NCI-H128 (cell line): Measurements from ENCODE around the gene MRPS11.
"Not testable (repeated sequence)": the region's sequence is repeated elsewhere in the genome, so short reads cannot be mapped to it uniquely, and the experiment has no call there.

ENCODE experiments used
- DNase-seq: peaks from one replicate; lab custom pipeline; 2025; ENCODE audit not compliant: unreplicated experiment; lab: John Stamatoyannopoulos, UW

MRPS11 gene

DNA sequence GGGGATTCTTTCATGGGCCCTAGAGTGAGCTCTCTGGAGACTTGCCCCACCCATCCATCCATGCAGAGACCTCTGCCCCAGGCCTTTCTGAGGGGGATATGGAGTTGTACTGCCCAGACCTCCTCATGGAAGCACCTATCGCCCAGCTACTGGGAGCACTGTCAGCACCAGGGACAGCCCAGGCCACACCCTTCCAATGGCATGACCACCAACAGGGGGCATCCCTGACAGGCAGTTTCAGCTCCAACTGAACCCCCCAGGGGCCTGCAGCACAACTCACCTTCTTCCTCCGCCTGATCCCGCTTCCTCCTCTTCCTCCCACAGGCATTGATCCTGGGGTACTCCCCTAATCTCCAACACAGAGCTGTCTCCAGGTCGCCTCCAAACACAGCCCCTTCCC is 21.8 kb downstream of the MRPS11 start:
- DNase-seq = no peak

DNA sequence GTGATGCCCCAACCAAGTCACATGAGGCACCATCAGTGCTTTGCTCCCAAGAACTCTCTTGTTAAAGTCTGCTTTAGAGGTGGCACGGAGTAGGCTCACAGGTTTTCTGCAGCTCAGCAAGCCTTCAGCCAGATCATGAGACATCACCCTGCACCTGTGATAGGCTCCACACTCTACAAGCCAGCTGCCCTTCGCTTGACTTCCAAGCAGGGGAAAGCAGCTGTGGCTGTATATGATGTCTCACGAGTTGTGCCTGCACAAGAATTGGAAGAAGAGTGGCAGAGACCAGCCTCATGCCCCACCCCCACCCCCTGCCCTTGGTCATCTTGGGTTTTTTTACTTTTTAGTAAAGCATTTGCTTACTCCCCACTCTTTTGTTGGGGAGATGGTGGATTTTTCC is 22.5 kb downstream of the MRPS11 start:
- DNase-seq = no peak

DNA sequence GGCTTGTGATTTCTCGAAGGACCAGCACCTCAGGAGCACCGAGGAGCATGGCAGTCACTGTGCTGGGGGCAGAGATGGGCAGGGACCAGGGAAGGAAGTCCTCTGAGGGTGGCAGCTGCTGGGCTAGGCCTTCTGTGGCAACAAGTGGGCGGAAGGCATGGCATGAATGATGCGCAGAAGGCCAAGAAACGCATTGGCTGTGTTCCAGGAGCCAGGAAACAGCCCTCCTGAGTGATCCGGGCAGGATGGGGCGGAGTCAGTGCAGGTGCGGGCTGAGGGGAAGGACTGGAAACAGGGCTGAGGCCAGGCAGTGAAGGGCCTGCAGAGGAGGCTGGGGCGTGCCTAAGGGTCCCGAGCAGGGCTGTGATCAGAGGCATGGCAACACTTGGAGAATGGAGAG is 23.6 kb downstream of the MRPS11 start:
- DNase-seq = no peak

DNA sequence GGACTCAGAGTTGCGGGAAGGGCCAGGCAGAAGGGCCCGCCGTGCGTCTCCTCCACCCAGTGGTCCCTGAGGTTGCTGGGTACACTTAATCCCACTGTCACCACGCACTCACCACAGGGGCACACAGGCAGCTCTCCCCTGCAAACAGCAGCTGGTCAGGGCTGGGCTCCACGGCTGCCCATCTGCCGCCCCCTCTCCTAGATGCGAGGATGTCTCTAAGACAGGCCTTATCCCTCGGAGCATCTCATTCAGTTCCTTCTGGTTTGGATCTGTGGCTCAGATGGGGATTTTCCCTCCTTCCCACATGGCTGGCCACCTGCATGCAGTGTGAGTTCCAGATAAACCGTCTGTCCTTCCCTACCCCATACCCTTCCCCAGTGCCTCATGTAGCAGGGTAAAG is 26.3 kb downstream of the MRPS11 start:
- no peak for DNase-seq

DNA sequence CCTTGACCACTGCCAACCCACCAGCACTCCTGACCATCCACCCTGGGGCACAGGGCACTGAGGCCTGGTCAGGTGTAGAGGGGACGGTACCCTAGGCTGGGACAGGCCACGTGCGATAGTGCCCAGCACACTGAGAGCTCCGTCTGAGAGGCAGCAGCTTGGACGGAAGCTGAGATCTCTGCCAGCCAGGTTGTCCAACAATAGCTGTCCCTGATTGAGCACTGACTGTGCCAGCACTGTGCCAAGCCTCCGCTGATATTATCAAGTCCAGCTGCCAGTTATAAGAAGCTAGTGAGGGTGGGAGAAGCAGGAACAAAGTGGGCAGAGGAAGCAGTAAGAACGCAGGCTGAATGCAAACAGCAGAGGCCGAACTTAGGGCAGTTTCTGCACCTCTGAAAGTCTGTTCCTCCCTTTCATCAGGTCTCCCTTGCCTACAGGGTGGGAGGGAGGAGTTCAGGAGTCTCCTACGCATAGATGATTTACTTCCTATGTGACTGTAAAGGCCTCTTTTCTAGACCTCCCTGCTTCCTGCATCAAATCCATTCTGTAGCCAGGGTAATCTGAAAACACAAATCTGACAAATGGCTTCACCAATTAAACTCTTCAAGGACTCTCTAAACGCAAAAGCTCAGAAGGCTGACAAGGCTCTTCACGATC is 29.7 kb downstream of the MRPS11 start:
- DNase-seq = no peak

DNA sequence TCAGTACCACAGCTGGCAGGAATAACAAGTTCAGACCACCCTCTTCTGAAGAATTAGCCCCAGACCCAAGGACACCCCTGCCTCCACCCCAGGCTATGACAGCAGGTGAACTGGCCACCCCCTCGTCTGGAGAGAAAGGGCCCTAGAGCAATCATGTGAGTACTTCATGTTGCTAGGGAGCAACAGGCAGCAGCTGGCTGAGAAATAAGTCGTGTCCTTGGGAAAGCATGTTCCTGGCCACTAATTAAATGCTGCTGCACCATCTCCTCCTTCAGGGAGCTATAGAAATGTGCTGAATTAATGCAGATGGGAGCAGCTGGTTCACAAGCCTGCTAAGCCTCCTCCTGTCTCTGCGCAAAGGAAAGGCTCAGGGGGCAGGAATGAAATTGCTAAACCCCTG is 31.5 kb downstream of the MRPS11 start:
- no peak for DNase-seq

DNA sequence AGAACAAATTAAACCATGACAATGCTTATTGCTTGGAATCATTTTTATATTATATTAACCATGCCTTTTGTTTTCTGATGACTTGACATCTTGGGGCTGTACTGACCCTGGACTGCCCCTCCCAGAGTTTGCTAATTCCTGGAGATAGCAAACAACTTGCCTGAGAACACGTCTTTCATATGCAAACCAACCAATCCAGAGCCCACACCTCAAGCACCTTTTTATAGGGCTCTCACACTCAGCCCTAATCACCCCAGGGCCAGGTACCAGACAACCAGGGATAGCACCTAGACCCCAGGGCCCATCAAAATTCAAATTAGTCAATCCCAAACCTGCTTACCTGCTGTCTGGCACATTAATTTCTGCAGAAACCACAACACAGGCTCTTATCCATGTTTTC is 36.9 kb downstream of the MRPS11 start:
- DNase-seq = no peak

DNA sequence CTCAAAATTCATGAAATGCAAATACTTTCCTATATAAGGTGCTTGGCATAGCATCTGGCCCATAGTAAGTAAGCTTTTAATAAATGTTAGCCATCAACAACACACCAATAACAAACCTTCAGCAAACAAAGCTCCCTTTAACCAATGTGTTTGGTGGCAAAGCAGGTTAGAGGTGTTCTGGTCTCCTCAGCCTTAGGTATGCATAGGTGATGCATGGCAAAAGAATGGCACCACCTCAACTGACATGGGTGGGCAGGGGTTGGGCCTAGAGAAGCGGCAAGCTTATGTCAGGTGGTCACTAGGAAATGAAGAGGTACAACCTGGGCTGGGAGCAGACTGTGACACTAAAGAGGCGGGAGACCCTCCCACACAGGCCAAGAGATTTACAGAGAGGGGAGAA is 38.2 kb downstream of the MRPS11 start:
- DNase-seq = no peak

DNA sequence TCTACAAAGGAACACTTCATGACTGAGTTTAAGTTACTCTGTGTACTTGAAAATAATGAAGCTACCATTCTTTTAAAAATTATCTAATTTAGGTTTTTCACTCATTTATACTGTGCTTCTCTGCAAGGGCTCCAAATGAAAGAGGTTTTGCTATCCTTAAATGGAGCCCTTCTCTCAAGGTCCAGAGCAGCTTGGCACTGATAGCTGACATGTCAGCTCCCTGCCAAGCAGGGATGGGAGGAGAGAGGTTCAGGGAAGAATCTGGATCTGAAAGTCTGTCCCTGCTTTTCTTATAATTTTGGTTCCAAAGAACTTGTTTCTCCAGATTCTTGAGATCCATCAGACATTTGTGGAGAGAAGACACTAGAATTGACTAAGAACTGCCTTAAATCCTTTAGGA is 39.1 kb downstream of the MRPS11 start:
- DNase-seq = no peak

DNA sequence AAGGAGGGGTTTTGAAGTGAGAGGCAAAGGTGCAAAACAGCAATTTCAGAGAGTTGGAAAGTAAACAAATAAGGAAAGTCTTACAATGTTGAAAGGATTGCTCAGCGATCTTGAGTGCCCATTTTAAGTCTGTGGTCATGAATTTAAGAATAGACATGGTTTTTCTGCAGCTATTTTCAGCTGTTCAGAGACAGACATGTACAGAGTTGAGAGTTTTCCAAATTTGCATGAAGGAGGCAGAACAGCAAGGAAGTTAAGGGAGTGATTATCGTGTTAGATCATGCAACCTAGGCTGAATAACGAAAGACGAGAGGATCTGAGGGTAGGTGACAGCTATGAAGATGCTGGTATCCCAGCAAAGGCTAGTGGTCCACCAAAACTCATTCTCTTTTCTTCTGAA is 41.8 kb downstream of the MRPS11 start:
- no peak for DNase-seq

DNA sequence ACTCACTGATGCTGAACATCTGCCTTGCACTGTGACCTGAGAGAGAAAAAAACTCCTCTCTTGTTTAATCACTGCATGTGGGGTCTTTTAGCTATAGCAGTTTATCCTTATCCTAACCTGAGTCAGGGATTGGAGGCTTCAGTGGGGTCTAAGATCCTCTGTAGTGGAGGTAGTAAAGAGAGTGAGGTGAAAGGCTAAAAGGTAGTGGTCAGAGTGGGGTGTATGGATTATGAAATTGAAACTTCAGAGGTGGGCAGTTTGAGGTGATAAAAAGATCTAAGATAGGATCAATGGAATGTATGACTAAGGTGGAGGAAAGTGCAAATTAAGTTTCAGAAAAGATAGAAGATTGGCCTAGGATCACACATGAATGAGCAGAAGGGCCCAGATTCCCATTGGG is 42.5 kb downstream of the MRPS11 start:
- no peak for DNase-seq

DNA sequence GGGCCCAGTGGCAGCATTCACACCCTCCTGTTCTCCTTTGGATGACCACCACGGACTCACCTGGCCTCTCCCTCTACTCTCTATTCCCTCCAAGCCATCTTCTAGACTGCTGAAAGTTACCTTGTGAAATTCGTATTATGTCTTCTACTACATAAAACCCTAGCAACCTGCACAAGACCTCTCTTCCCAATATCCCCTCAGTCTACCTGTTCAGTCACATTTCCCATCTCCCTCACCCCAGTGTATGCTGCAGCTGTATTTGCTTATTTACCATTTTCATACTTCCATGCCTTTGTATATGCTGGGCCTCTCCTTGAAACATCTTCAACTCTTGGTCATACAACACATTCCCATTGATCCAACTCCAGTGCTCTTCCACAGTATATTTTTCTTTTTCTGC is 43.7 kb downstream of the MRPS11 start:
- DNase-seq = no peak

DNA sequence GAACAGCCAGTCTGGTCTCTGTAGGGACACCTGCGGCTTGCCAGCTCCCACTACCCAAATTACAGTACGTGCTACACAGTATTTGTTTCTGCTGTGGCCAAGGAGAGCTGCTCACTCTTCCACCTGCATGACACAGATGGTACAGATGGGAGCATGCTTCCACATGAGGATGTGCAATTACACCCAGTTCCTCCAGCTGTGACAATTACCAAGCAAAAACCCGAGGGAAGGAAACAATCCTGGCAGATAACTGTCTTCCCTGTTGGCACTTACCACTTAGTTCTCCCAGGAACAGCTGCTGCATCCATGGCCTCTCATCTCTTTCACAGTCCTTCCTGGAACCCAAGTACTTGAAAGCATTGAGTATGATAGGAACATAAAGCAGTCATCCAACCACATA is 44.6 kb downstream of the MRPS11 start:
- no peak for DNase-seq

DNA sequence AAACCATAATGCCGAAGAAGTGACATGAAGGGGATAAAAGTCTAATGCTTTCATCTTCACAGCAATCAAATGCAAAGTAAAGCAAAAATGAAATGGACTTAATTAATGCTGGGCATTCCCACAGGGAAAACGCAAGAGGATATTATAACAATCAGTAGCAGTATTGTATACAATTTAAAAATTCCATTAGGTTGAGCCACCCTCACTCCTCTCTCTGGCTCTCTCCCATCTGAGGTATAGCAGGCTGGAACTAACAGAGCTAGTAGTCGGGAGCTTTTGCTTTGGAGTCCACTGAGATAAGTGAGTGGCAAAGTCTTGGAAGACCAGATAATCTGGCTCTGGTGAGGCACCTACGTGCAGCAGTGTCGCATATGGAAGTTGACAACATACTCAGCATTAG is 45.1 kb downstream of the MRPS11 start:
- DNase-seq = no peak

DNA sequence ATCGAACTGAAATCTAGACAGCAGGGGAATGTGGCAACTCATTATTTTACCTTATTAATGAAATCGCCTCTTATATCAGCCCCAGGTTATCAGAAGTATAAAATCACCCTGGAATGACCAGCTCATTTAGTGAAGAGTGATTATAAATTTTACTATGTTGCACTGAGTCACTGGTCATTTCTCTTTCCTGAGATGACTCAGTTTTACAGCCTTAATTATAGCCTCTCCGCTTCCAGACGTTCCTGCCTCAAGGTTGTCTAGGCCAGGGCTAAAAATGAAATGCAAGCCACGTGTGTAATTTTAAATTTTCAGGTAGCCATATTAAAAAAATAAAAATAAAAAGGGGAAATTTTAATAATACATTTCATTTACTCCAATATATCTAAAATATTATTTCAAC is 45.7 kb downstream of the MRPS11 start:
- DNase-seq = no peak

DNA sequence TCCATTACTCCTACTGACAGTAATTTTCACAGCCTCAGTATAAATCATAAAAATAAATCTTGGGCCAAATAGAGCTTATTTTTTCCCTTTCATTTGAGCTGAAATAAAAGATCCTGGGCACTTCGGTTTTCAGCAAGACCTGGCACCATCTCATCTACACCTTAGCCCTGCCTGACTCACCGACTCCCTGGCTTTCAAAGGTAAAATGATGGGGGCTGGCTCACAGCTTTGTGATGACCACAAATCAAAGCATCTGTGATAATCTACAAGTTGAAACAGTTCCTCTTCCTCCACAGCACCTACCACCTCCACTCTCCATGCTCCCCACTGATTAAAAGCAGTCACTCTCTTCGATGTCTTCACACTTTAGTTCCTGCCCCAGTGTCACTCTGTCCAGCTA is 51.4 kb downstream of the MRPS11 start:
- DNase-seq = no peak

DNA sequence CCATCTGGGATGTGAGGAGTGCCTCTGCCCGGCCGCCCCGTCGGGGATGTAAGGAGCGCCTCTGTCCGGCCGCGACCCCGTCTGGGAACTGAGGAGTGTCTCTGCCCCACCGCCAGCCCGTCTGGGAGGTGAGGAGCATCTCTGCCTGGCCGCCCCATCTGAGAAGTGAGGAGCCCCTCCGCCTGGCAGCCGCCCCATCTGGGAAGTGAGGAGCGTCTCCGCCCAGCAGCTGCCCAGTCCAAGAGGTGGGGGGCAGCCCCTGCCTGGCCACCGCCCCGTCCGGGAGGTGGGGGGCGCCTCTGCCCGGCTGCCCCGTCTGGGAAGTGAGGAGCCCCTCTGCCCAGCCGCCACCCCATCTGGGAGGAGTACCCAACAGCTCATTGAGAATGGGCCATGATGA is 56.6 kb downstream of the MRPS11 start:
- not testable (repeated sequence) for DNase-seq

DNA sequence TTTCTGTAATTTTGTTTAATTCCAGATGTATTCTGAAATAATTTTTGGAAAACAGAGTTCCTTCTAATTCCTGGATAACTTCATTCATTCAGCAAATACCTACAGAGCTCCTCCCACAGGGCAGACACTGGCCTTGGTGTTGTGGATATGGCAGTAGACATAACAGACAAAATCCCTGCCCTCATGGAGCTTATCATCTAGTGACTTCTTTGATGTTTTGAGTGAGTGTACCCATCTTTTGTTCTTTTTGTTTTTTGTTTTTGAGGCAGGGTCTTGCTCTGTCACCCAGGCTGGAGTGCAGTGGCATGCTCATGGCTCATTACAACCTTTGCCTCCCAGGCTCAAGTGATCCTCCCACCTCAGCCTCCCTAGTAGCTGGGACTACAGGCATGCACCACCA is 57.9 kb downstream of the MRPS11 start:
- no peak for DNase-seq

DNA sequence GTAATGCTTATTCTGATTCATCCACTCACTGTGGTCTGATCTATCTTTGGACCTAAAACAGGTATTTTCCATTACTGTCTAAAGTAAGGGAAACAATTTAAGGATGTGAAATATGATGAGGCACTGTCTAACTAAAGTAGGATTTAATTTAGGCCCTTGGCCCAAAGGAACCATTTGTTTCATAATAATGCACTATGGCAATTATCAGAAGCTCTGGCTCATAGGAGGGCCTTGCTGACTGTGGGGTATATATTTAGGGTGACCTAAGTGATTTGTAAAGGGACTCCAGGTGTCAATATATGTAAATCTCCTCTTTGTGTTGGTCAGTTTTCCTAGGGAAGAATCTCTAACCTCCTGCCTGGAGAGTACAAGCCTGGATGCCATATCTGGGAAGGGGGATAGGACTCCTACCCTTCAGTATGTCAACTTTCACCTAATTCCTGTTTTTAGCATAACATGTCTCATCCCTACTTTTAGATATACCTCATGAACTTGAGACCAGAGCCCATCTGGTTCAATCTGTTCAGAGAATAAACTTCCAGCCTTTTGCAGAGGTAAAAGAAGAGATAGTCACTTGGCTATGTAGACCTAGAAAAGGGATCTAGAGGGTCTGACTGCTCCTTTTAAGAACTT is 58.9 kb downstream of the MRPS11 start:
- no peak for DNase-seq

DNA sequence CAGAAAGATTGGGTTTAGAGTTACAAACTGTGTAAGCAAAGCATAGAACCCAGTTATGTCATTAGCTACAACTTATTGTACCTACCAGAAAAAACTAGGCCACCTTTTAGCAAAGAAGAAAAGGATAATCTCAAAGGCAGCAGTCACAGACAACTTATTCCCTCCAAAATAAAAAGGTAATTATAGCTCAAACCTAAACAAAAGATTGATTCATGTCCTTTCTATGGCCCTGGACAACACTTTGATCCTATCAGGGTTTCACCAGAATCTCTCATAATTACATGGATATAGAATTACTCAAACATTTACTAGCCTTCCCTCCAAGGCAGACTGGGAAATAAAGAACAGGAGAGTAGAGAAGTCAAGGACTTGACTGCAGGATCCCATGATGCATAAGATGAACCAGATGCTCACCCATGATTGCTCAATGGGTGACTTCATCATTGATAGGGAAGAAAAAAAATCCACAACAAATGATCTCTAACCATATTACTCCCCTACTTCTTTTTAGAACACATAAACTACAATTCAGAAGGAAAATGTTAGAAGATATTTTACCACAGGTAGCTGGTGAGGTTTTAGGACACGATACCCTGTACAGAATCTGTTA is 61.6 kb downstream of the MRPS11 start:
- no peak for DNase-seq
